C4-2B (cell line): ENCODE results near the gene MAPK7.

Experiments
- ZFX ChIP-seq: fragments of 450-650 bp; IDR thresholded peaks from 2 replicates; pipeline ENCODE4 v1.6.1; 2017
- TF ChIP-seq, protein P1 (sequence below): fragments of 450-650 bp; conservative IDR thresholded peaks from 2 replicates; pipeline ENCODE4 v1.5.1; 2017; ENCODE audit warnings: mild to moderate bottlenecking

DNA sequence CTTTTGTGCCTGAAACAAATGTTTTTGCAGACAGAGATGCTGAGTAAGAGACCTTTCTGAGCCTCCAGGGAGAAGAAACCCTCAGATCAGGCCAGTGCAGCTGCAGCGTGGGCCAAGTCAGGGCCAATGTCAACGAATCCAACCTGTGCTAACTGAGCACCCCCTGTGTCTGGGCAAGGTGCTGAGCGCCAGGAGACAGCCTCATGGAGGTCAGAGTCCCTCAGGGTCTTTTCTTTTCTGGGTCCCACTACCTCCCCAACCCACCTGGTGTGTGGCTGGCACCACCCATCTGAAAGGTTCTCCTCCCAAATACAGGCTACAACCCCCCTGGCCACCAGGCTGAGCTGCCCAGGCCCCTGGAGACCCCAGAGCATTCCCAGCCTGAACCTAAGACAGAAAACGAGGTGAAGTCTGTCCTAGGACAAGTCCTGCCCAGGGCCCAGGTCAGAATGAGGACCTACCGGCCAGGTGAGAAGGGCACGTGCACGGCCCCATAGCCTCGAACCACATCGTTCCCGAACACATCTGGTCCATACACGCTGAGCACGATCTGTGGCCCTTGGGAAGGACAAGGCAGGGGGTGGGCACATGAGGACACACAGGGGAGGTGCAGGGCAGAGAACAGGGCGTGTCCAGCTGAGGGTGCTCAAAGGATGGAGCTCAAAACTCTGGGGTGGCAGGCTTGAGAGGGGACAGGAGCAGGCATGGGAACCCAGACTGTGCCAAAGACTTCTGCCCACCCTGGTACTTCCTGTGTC, 30.8 kb upstream of the MAPK7 start:
- TF ChIP-seq, protein P1, sequence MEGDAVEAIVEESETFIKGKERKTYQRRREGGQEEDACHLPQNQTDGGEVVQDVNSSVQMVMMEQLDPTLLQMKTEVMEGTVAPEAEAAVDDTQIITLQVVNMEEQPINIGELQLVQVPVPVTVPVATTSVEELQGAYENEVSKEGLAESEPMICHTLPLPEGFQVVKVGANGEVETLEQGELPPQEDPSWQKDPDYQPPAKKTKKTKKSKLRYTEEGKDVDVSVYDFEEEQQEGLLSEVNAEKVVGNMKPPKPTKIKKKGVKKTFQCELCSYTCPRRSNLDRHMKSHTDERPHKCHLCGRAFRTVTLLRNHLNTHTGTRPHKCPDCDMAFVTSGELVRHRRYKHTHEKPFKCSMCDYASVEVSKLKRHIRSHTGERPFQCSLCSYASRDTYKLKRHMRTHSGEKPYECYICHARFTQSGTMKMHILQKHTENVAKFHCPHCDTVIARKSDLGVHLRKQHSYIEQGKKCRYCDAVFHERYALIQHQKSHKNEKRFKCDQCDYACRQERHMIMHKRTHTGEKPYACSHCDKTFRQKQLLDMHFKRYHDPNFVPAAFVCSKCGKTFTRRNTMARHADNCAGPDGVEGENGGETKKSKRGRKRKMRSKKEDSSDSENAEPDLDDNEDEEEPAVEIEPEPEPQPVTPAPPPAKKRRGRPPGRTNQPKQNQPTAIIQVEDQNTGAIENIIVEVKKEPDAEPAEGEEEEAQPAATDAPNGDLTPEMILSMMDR: no peak
- no peak for TF ChIP-seq ZFX
